AG20443 (cell line): Measurements from ENCODE around the gene NRK.
"Not testable (repeated sequence)": the region's sequence is repeated elsewhere in the genome, so short reads cannot be mapped to it uniquely, and the experiment has no call there.

Source experiments
- DNase-seq: peaks from one replicate; pipeline ENCODE4 v3.0.0; 2012; ENCODE audit warnings: low spot score, mixed read lengths

Gene NRK, protein sequence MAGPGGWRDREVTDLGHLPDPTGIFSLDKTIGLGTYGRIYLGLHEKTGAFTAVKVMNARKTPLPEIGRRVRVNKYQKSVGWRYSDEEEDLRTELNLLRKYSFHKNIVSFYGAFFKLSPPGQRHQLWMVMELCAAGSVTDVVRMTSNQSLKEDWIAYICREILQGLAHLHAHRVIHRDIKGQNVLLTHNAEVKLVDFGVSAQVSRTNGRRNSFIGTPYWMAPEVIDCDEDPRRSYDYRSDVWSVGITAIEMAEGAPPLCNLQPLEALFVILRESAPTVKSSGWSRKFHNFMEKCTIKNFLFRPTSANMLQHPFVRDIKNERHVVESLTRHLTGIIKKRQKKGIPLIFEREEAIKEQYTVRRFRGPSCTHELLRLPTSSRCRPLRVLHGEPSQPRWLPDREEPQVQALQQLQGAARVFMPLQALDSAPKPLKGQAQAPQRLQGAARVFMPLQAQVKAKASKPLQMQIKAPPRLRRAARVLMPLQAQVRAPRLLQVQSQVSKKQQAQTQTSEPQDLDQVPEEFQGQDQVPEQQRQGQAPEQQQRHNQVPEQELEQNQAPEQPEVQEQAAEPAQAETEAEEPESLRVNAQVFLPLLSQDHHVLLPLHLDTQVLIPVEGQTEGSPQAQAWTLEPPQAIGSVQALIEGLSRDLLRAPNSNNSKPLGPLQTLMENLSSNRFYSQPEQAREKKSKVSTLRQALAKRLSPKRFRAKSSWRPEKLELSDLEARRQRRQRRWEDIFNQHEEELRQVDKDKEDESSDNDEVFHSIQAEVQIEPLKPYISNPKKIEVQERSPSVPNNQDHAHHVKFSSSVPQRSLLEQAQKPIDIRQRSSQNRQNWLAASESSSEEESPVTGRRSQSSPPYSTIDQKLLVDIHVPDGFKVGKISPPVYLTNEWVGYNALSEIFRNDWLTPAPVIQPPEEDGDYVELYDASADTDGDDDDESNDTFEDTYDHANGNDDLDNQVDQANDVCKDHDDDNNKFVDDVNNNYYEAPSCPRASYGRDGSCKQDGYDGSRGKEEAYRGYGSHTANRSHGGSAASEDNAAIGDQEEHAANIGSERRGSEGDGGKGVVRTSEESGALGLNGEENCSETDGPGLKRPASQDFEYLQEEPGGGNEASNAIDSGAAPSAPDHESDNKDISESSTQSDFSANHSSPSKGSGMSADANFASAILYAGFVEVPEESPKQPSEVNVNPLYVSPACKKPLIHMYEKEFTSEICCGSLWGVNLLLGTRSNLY (N-terminal part only)

DNA sequence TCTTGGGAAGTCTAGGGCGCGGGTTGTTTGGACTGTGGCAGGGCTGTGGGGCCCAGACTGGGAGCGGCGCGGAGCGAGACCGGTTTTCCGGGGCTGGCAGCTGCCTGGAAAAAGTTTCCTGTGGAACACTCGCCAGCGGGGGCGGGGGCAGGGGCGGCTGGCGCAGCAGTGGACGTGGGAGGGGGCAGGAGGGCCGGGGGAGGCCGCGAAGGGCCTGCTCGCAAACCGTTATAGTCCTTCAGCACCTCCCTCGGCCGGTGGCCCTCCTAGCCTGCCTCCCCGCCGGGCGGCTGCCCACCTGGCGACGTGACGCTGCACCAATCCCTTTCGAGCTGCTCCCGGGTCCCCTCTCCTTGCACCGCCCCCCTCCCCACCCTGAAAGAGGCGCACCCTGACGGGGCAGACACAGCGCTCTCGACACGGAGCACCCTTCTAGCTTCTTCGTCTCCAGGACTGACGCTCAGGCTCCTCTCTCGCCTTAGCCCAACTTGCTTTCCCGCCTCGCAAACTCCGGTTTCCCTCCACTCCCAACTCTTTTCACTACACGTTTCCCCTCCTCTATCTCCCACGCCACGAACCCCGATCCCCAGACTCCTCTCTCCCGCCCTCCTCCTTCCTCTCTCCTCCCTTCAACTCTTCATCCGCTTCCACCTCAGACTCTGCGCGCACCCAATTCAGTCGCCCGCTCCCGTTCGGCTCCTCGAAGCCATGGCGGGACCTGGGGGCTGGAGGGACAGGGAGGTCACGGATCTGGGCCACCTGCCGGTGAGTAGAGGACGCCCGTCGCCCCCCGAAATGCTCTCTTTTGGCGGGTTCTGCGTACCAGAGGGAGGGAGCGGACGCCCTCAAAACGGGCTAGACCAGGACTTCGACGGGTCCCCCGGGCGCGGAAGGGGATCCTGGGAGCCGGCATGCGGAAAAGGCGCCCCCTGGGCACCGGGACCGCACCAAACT is at the start of gene NRK:
Gene NRK, plus strand, starts transcription at position 402 of the 954 bp plus-strand sequence. Its CDS starts 307 bp downstream, at position 709.
- DNase-seq: no peak

- DNase-seq: no peak
Observed at GRCh38 chrX:105773801-105774200, 48.5 kb upstream of the NRK start.

DNA sequence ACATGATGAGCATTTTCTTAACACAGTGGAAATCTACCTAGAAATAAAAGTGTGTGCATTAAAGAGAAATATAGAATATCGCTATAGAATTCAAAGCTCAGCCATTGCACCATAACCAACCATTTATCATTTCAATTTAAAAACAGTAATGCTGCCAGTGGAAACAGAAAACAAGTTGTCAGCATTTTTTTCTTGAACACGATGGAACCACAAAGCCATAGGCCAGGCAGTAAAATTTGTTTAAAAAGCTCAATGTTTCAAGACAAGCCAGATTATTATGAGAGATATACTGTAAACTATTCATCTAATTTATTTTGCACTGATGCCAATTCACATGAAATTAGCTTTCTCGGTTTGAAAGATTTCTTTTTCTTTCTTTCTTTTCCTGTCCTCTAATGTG is 46.7 kb upstream of the NRK start:
- DNase-seq: no peak

- no peak for DNase-seq
Observed at GRCh38 chrX:105781804-105782203, 40.5 kb upstream of the NRK start.

GRCh38 chrX:105796877-105797276 is 25.5 kb upstream of the NRK start:
- not testable (repeated sequence) for DNase-seq

DNA sequence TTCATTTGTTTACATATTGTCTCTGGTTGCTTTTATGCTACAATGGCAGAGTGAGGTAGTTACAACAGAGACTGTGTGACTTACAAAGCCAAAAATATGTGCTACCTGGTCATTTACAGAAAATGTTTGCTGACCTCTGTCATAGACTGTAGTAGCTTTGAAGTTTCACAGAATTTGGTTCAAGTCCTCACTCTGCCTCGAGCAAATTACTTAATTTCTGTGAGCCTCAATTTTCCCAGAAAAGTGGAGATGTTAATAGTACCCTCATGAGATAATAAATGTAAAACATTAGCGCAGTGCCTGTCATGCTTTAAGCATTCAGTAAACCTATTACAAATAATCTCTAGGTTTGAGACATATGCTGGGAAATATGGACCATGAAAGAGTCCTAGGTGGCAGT is 18.4 kb upstream of the NRK start:
- DNase-seq: no peak

DNA sequence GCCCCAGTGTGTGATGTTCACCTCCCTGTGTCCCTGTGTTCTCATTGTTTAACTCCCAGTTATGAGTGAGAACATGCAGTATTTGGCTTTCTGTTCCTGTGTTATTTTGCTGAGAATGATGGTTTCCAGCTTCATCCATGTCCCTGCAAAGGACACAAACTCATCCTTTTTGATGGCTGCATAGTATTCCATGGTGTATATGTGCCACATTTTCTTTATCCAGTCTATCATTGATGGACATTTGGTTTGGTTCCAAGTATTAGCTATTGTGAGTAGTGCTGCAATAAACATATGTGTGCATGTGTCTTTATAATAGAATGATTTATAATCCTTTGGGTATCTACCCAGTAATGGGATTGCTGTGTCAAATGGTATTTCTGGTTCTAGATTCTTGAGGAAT is 16.7 kb upstream of the NRK start:
- DNase-seq: not testable (repeated sequence)

DNA sequence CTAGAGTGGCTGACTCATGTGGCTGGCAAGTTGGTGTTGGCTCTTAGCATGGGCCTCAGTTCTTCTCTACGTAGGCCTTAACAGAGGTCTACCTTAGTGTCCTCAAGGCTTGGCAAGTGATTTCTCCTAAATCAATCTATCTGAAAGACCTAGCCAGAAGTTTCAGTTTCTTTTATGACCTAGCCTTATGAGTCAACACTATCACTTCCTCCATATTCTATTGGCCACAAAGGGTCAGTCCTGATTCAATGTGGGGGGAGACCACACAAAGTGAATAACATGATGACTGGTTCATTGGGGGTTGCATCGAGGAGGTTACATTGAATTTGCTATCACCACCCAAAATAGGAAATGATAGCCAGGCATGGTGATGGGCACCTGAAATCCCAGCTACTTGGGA is 5.8 kb upstream of the NRK start:
- DNase-seq: no peak

- no peak for DNase-seq
Observed at GRCh38 chrX:105820247-105820646, 2.1 kb upstream of the NRK start.

- DNase-seq: peak; percentile 2
Observed at GRCh38 chrX:105821471-105822121, 743 bp upstream of the NRK start.

- no peak for DNase-seq
Observed at GRCh38 chrX:105823092-105823455, 735 bp downstream of the NRK start.

GRCh38 chrX:105829011-105829410 is 6.7 kb downstream of the NRK start:
- no peak for DNase-seq

- no peak for DNase-seq
Observed at GRCh38 chrX:105837232-105837631, 14.9 kb downstream of the NRK start.

GRCh38 chrX:105845631-105846030 is 23.3 kb downstream of the NRK start:
- DNase-seq: no peak

DNA sequence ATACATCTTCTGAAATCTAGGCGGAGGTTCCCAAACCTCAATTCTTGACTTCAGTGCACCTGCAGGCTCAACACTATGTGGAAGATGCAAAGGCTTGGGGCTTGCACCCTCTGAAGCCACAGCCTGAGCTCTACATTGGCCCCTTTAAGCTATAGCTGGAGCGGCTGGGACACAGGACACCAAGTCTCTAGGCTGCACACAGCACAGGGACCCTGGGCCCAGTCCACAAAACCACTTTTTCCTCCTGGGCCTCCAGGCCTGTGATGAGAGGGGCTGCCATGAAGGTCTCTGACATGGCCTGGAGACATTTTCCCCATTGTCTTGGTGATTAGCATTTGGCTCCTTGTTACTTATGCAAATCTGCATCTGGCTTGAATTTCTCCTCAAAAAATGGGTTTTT is 27.8 kb downstream of the NRK start:
- DNase-seq: not testable (repeated sequence)

GRCh38 chrX:105865709-105866108 is 43.4 kb downstream of the NRK start:
- no peak for DNase-seq

DNA sequence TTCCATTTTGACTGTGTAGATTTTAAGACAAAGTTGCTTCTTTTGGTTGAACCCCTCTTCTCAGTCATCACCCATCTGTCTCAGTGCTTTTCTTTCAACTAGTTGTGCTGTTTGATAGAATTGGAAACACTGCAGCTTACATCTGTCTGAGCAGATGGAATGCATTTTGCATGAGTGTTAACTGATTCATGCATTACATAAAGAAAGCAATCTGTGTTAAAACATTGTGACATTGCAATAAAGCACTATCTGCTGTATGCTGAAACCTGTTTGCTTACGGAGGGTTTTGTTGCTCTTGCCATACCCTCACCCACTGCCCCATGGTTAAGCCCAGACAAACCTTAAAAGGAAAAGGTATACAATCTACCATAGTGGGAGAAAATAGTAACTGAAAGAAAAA is 47.4 kb downstream of the NRK start:
- DNase-seq: no peak

- DNase-seq: no peak
Observed at GRCh38 chrX:105870445-105870844, 48.1 kb downstream of the NRK start.

- DNase-seq: no peak
Observed at GRCh38 chrX:105872941-105873340, 50.6 kb downstream of the NRK start.

- DNase-seq: no peak
Observed at GRCh38 chrX:105874790-105875189, 52.5 kb downstream of the NRK start.

- DNase-seq: no peak
Observed at GRCh38 chrX:105876658-105877057, 54.3 kb downstream of the NRK start.
